Measurements from ENCODE around the gene HOXD9.

DNA sequence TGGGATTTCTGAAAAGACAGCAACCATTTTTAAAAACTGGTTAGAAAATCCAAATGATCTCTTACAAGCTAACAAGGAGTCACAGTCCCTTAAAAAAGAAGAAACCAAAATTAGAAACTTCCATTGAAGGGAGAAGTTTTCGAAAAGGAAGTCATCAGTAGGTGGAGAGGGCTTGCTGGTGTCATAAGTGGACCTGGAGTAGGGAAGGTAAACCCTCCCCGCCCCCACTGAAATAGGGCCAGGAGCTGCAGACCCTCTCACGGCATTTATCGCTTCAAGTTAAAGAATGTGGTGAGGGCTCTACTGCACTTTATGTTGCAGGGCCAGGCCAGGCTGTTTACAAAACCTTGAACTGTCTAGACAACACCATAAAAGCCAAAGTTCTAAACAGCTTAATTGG lies 12.6 kb upstream of the HOXD9 start:
- no peak for TF ChIP-seq POLR2A (IDR thresholded peaks at IDR 0.05)
- TF ChIP-seq, protein P1, sequence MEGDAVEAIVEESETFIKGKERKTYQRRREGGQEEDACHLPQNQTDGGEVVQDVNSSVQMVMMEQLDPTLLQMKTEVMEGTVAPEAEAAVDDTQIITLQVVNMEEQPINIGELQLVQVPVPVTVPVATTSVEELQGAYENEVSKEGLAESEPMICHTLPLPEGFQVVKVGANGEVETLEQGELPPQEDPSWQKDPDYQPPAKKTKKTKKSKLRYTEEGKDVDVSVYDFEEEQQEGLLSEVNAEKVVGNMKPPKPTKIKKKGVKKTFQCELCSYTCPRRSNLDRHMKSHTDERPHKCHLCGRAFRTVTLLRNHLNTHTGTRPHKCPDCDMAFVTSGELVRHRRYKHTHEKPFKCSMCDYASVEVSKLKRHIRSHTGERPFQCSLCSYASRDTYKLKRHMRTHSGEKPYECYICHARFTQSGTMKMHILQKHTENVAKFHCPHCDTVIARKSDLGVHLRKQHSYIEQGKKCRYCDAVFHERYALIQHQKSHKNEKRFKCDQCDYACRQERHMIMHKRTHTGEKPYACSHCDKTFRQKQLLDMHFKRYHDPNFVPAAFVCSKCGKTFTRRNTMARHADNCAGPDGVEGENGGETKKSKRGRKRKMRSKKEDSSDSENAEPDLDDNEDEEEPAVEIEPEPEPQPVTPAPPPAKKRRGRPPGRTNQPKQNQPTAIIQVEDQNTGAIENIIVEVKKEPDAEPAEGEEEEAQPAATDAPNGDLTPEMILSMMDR (IDR thresholded peaks at IDR 0.05), result no peak

All from body of pancreas (tissue), 4 donors.